ENCODE data around the gene CSTPP1.

CSTPP1 gene

DNA sequence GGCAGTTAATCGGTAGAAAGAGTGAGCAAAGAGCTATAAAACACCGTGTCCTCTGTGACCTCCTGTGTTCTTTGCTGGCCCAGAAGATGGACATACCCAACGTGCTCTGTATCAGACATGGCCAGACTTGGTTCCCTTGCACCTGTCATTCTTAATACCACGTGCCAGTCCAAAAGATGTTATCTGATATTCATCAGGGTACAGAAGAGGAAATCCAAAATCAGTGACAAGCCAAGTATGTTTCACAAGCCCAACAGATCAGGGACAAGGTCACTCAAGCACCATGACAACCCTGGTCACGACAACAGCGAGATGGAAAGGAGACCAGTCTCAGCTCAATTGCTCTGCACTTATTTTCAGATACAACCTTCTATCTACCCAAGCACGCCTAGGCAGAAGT lies 21.7 kb upstream of the CSTPP1 start:
- Histone ChIP-seq H3K9me3 (ENCODE audit: severe bottlenecking) (no peaks in the 10 kb centered on the region), H3K4me1 (ENCODE audit: insufficient read depth, poor library complexity, severe bottlenecking) (peaks cover 22% of the 10 kb centered on the region), H3K4me3 (ENCODE audit: severe bottlenecking) (no peak overlapping the region), H3K27ac (ENCODE audit: poor library complexity, severe bottlenecking) (no peak overlapping the region), H3K36me3 (ENCODE audit: low read depth) (no peaks in the 10 kb centered on the region), H3K27me3 (ENCODE audit: insufficient read depth, poor library complexity, severe bottlenecking) (no peaks in the 10 kb centered on the region)
- no peak for DNase-seq (ENCODE audit: low spot score)
- no peak for ATAC-seq (ENCODE audit: low read depth)
- TF ChIP-seq, protein P1, sequence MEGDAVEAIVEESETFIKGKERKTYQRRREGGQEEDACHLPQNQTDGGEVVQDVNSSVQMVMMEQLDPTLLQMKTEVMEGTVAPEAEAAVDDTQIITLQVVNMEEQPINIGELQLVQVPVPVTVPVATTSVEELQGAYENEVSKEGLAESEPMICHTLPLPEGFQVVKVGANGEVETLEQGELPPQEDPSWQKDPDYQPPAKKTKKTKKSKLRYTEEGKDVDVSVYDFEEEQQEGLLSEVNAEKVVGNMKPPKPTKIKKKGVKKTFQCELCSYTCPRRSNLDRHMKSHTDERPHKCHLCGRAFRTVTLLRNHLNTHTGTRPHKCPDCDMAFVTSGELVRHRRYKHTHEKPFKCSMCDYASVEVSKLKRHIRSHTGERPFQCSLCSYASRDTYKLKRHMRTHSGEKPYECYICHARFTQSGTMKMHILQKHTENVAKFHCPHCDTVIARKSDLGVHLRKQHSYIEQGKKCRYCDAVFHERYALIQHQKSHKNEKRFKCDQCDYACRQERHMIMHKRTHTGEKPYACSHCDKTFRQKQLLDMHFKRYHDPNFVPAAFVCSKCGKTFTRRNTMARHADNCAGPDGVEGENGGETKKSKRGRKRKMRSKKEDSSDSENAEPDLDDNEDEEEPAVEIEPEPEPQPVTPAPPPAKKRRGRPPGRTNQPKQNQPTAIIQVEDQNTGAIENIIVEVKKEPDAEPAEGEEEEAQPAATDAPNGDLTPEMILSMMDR (IDR thresholded peaks at IDR 0.05; ENCODE audit: poor library complexity, severe bottlenecking) = no peak

DNA sequence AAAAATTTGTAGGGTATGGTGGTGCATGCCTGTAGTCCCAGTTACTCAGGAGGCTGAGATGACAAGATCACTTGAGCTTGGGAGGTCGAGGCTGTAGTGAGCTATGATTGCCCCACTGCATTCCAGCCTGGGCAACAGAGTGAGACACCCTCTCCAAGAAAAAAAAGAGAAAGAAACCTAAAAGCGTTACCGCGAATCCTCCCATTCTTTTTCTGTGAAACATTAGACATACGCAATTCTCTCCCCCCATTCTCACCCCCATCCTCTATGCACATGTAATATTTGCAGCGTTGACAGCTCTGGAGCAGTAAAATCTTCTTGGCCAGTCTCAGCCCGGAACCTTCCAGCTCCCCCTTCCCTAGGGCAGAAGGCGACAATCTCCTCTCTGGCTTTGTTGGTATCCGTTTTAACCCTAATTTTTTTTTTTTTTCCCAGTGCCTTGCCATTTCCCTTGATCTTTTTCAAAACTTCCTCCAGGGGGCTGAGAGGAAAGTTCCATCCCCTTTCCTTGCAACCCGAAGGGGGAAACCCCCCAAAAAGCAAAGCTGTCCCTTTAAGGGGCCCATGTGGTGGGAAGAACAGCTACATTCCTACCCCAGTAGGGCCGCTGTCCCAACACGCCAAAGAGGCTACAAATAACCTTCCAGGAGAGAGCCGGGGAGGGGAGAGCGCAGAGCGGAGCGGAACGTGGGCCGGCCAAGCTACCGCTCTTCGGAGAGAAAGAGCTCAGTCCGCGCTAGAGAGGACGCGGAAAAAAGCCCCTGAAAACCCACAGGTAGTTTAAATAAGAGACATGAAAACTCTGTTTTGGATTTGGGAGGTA lies 20.1 kb upstream of the CSTPP1 start:
- Histone ChIP-seq H3K4me1 (ENCODE audit: insufficient read depth, poor library complexity, severe bottlenecking) (peaks cover 22% of the 10 kb centered on the region), H3K27me3 (ENCODE audit: insufficient read depth, poor library complexity, severe bottlenecking) (no peaks in the 10 kb centered on the region)

GRCh38 chr11:46917109-46917761 lies 19.3 kb upstream of the CSTPP1 start:
- H3K27ac ChIP-seq (ENCODE audit: poor library complexity, severe bottlenecking) = peak overlapping the region; percentile 56
- ATAC-seq (ENCODE audit: low read depth) (peak; percentile 2; the same call in 2 of the 3 replicates), DNase-seq (ENCODE audit: low spot score) (no peak)
- H3K27me3 ChIP-seq (ENCODE audit: insufficient read depth, poor library complexity, severe bottlenecking) = no peaks in the 10 kb centered on the region
- peak overlapping the region; percentile 81 for H3K4me3 ChIP-seq (ENCODE audit: severe bottlenecking)
- H3K9me3 ChIP-seq (ENCODE audit: severe bottlenecking) = no peaks in the 10 kb centered on the region
- no peaks in the 10 kb centered on the region for H3K36me3 ChIP-seq (ENCODE audit: low read depth)
- TF ChIP-seq, protein P1 (IDR thresholded peaks at IDR 0.05; ENCODE audit: poor library complexity, severe bottlenecking) = no peak
- H3K4me1 ChIP-seq (ENCODE audit: insufficient read depth, poor library complexity, severe bottlenecking) = peaks cover 18% of the 10 kb centered on the region

More for the DNA sequence above, 20.1 kb upstream of the CSTPP1 start:
- H3K4me3 ChIP-seq (ENCODE audit: severe bottlenecking) = peak overlapping the region; percentile 81
- H3K27ac ChIP-seq (ENCODE audit: poor library complexity, severe bottlenecking) = peak overlapping the region; percentile 56
- ATAC-seq (ENCODE audit: low read depth) = peak; percentile 82
- TF ChIP-seq, protein P1 (IDR thresholded peaks at IDR 0.05; ENCODE audit: poor library complexity, severe bottlenecking) = no peak
- H3K36me3 ChIP-seq (ENCODE audit: low read depth) = no peaks in the 10 kb centered on the region
- peak; percentile 75 for DNase-seq (ENCODE audit: low spot score)
- H3K9me3 ChIP-seq (ENCODE audit: severe bottlenecking) = no peaks in the 10 kb centered on the region

DNA sequence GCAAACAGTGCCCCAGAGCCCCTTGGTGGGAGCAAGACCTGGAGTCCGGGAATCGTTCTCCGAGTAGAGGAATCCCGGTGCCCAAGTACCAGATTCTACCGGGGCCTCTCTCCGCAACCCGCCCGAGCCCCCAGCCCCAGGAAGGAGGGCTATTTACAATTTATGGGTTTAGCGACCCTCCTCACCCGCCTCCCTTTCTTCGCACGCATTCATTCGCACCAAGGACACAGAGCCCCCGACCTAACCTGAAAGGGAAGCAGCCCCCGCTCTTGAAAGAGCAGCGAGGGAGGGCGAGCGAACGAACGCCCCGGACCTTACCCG lies 18.8 kb upstream of the CSTPP1 start:
- H3K27me3 ChIP-seq (ENCODE audit: insufficient read depth, poor library complexity, severe bottlenecking) = no peaks in the 10 kb centered on the region
- peaks cover 13% of the 10 kb centered on the region for H3K4me1 ChIP-seq (ENCODE audit: insufficient read depth, poor library complexity, severe bottlenecking)
- H3K4me3 ChIP-seq (ENCODE audit: severe bottlenecking) = peak overlapping the region; percentile 81
- peak overlapping the region; percentile 56 for H3K27ac ChIP-seq (ENCODE audit: poor library complexity, severe bottlenecking)
- DNase-seq (ENCODE audit: low spot score) = no peak
- no peaks in the 10 kb centered on the region for H3K9me3 ChIP-seq (ENCODE audit: severe bottlenecking)
- no peaks in the 10 kb centered on the region for H3K36me3 ChIP-seq (ENCODE audit: low read depth)
- no peak for ATAC-seq (ENCODE audit: low read depth)
- TF ChIP-seq, protein P1 (IDR thresholded peaks at IDR 0.05; ENCODE audit: poor library complexity, severe bottlenecking) = no peak

All from RWPE2 (cell line).